HG03097 (cell line): ENCODE measurements around the gene MYBPHL.

Source experiments
- ATAC-seq: cut with Tn5 transposase; IDR thresholded peaks from one replicate; pipeline ENCODE4 v1.9.1; 2021; ENCODE audit not compliant: unreplicated experiment, low FRiP score

MYBPHL gene

GRCh38 chr1:109281680-109282496 is 24.9 kb downstream of the MYBPHL start:
- ATAC-seq: no peak

- ATAC-seq: no peak
These were observed 25.9 kb downstream of the MYBPHL start for GRCh38 chr1:109280862-109281261.

- ATAC-seq: no peak
These were observed 27.1 kb downstream of the MYBPHL start for GRCh38 chr1:109279615-109280278.

- ATAC-seq: no peak
These were observed 29.2 kb downstream of the MYBPHL start for GRCh38 chr1:109277434-109278204.

- ATAC-seq: no peak
These were observed 31.0 kb downstream of the MYBPHL start for GRCh38 chr1:109275706-109276345.

- no peak for ATAC-seq
These were observed 32.0 kb downstream of the MYBPHL start for GRCh38 chr1:109274533-109275476.

- ATAC-seq: no peak
These were observed 33.1 kb downstream of the MYBPHL start for GRCh38 chr1:109273570-109274288.

GRCh38 chr1:109272831-109273547 is 33.8 kb downstream of the MYBPHL start:
- ATAC-seq: no peak

- no peak for ATAC-seq
These were observed 34.6 kb downstream of the MYBPHL start for GRCh38 chr1:109272021-109272799.

- ATAC-seq: no peak
These were observed 35.4 kb downstream of the MYBPHL start for GRCh38 chr1:109271458-109271857.

GRCh38 chr1:109270623-109271317 is 36.0 kb downstream of the MYBPHL start:
- no peak for ATAC-seq

- ATAC-seq: no peak
These were observed 36.7 kb downstream of the MYBPHL start for GRCh38 chr1:109269981-109270622.

GRCh38 chr1:109269212-109269980 is 37.4 kb downstream of the MYBPHL start:
- ATAC-seq: no peak

- ATAC-seq: no peak
These were observed 38.2 kb downstream of the MYBPHL start for GRCh38 chr1:109268431-109269211.

- no peak for ATAC-seq
These were observed 39.0 kb downstream of the MYBPHL start for GRCh38 chr1:109267743-109268300.
